Measurements from ENCODE around the gene KCP. TPM values are rescaled to one million over a fixed set of nuclear protein-coding genes. Genes with fewer than 3 reads are reported as not detected.

The KCP gene
- polyA plus RNA-seq, 1 donor, result 1.3 TPM

DNA sequence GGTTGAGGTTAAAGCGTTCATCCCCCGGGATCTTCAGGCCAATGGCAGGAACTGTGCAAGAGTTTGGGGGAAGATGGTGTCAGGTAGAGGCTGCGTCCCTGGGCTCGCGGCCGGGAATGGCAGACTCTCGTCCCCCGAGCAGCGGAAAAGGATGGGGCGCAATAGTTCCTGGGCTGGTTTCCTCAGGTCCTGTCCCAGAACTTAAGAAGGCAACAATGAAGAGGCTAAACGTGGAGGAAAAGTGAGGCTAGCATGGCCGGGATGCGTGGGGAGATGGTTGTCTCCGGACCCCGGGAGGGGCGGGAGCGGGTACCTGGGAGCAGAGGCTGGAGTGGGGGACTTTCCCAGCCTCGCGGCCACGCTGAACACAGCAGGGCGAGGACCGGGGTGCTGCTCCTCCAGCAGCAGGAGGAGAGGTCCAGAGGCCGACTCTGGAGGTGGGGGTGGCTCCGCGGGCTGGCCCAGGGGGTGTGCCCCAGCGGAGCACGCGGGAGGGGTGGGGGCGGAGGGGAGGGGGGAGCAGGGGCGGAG, 28.1 kb upstream of the KCP start:
- Histone ChIP-seq H3K4me1 (ENCODE audit: control insufficient read depth, insufficient read depth, low read length) (peaks cover 19% of the 10 kb centered on the region), H3K27me3 (ENCODE audit: control insufficient read depth, insufficient read depth, low read length) (peaks cover 20% of the 10 kb centered on the region), H3K4me3 (ENCODE audit: low read length) (peak overlapping the region; percentile 48), H3K9me3 (ENCODE audit: control insufficient read depth, low read depth, low read length) (no peaks in the 10 kb centered on the region), H3K36me3 (ENCODE audit: control insufficient read depth, insufficient read depth, low read length) (no peaks in the 10 kb centered on the region), H3K27ac (ENCODE audit: low read length) (no peak overlapping the region)
- no CpG with 5 or more reads among the region's 30 CpGs for WGBS (ENCODE audit: insufficient coverage, low lambda C conversion rate)
- peak; percentile 21 to 62 for DNase-seq

GRCh38 chr7:128937647-128938543, 27.4 kb upstream of the KCP start, which contains the start of gene IRF5:
TSS of gene IRF5 (plus strand) at chr7:128937927. CDS start at chr7:128942082, 4,155 bp downstream.
- H3K4me1 ChIP-seq (ENCODE audit: control insufficient read depth, insufficient read depth, low read length), result peaks cover 22% of the 10 kb centered on the region
- peak within 1 kb of the TSS; percentile 48 for H3K4me3 ChIP-seq (ENCODE audit: low read length)
- H3K27ac ChIP-seq (ENCODE audit: low read length), result no peak within 1 kb of the TSS
- peaks cover 20% of the 10 kb centered on the region for H3K27me3 ChIP-seq (ENCODE audit: control insufficient read depth, insufficient read depth, low read length)
- no peaks in the 10 kb centered on the region for H3K36me3 ChIP-seq (ENCODE audit: control insufficient read depth, insufficient read depth, low read length)
- peak; percentile 42 to 70 for DNase-seq
- no CpG with 5 or more reads among the region's 83 CpGs for WGBS (ENCODE audit: insufficient coverage, low lambda C conversion rate)
- H3K9me3 ChIP-seq (ENCODE audit: control insufficient read depth, low read depth, low read length), result no peaks in the 10 kb centered on the region

GRCh38 chr7:128937271-128937646, 26.8 kb upstream of the KCP start:
- Histone ChIP-seq H3K4me3 (ENCODE audit: low read length) (peak overlapping the region; percentile 1), H3K36me3 (ENCODE audit: control insufficient read depth, insufficient read depth, low read length) (no peaks in the 10 kb centered on the region), H3K27ac (ENCODE audit: low read length) (no peak overlapping the region), H3K27me3 (ENCODE audit: control insufficient read depth, insufficient read depth, low read length) (peaks cover 20% of the 10 kb centered on the region), H3K4me1 (ENCODE audit: control insufficient read depth, insufficient read depth, low read length) (peaks cover 22% of the 10 kb centered on the region), H3K9me3 (ENCODE audit: control insufficient read depth, low read depth, low read length) (no peaks in the 10 kb centered on the region)
- WGBS (ENCODE audit: insufficient coverage, low lambda C conversion rate), result 72% methylated on average over 4 of the region's 17 CpGs
- DNase-seq, result no peak

- DNase-seq, result no peak
- Histone ChIP-seq H3K4me3 (ENCODE audit: low read length) (no peak overlapping the region), H3K4me1 (ENCODE audit: control insufficient read depth, insufficient read depth, low read length) (peaks cover 22% of the 10 kb centered on the region), H3K27me3 (ENCODE audit: control insufficient read depth, insufficient read depth, low read length) (peaks cover 20% of the 10 kb centered on the region), H3K36me3 (ENCODE audit: control insufficient read depth, insufficient read depth, low read length) (no peaks in the 10 kb centered on the region), H3K27ac (ENCODE audit: low read length) (no peak overlapping the region), H3K9me3 (ENCODE audit: control insufficient read depth, low read depth, low read length) (no peaks in the 10 kb centered on the region)
- WGBS (ENCODE audit: insufficient coverage, low lambda C conversion rate), result 100% methylated on average over 1 of the region's 4 CpGs
Observed at GRCh38 chr7:128936798-128937197, 26.3 kb upstream of the KCP start.

GRCh38 chr7:128935342-128935730, 24.8 kb upstream of the KCP start:
- H3K27me3 ChIP-seq (ENCODE audit: control insufficient read depth, insufficient read depth, low read length), result peaks cover 20% of the 10 kb centered on the region
- H3K27ac ChIP-seq (ENCODE audit: low read length), result no peak overlapping the region
- H3K4me3 ChIP-seq (ENCODE audit: low read length), result no peak overlapping the region
- peaks cover 22% of the 10 kb centered on the region for H3K4me1 ChIP-seq (ENCODE audit: control insufficient read depth, insufficient read depth, low read length)
- H3K9me3 ChIP-seq (ENCODE audit: control insufficient read depth, low read depth, low read length), result no peaks in the 10 kb centered on the region
- DNase-seq, result no peak
- no CpG with 5 or more reads among the region's 6 CpGs for WGBS (ENCODE audit: insufficient coverage, low lambda C conversion rate)
- H3K36me3 ChIP-seq (ENCODE audit: control insufficient read depth, insufficient read depth, low read length), result no peaks in the 10 kb centered on the region

DNA sequence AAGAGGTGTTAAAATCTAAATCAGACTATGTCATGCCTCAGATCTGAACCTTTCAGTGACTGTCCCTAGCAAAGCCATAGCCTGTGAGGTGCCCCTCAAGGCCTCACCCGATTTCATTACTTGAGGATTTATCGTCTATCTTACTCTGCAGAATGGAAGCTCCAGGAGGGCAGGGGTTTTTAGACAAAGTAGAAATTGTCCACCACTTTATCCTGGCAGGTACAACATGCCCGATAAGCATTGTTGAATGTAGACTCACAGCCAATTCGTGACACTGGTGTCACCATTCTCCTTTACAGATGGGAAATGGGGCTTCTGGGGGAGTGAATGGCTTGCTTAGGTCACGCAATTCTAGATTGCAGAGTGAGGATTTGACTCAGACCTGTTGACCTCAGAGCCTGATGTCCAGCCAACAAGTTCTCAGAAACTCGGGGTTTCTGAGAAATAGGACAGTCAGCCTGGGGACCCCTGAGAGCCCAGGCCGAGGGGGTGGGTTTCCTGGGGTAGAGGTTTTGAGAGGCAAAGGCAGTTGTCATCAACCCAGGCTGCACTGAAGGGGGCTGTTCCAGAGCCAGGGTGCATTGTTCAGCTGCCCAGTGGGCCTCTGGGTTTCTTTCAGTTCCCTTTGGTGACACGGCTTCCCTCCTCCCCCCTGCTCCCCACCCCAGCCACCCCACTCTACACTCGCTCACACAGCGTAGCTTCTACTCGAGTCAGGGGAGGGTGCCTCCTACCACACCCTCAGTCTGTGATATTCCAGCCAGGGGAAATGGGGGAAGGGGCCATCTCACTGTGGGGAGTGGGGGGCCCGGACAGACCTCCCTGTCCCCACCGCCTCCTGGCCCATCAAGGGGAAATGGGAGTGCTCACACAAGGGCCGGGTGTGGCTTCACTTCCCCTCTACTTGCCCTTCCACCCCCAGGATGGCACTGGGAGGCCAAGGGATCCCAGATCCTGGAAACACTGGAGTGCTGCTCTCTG, 24.1 kb upstream of the KCP start:
- no peak for DNase-seq
- peaks cover 22% of the 10 kb centered on the region for H3K4me1 ChIP-seq (ENCODE audit: control insufficient read depth, insufficient read depth, low read length)
- H3K4me3 ChIP-seq (ENCODE audit: low read length), result no peak overlapping the region
- no peaks in the 10 kb centered on the region for H3K9me3 ChIP-seq (ENCODE audit: control insufficient read depth, low read depth, low read length)
- peaks cover 19% of the 10 kb centered on the region for H3K27me3 ChIP-seq (ENCODE audit: control insufficient read depth, insufficient read depth, low read length)
- no peaks in the 10 kb centered on the region for H3K36me3 ChIP-seq (ENCODE audit: control insufficient read depth, insufficient read depth, low read length)
- no CpG with 5 or more reads among the region's 14 CpGs for WGBS (ENCODE audit: insufficient coverage, low lambda C conversion rate)
- H3K27ac ChIP-seq (ENCODE audit: low read length), result no peak overlapping the region

DNA sequence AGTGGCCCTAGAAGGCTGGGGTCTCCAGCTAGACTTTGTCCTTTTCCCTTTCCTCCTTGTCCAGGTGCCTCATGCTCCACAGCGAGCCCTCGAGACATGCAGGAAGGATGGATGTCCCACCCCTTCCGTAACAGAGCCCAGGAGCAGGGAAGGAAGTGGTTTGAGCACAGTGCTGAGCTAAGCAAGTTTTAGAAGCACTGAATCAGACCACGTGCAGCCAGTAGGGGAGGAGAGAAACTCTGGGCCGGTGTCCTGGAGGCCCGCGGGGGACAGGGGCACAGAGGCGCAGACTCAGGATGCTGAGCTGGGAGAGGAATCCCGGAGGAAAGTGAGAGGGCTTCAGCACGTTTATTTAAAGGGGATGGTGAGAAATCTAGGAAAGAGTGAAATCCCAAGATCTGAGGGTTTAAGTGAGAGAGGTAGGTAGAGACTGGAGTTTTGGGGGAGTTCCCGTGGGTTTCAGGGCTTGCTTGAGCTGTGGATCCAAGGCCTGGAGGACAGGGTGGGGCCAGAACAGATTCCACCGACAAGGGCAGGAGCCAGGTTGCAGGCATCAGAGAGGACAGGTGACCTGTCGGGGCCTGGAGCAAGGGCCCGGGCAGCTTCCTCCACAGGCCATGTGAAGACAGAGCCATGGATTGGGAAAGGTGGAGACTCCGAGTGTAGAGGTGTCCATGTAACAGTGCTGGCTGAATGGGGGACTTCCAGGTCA, 22.8 kb upstream of the KCP start:
- Histone ChIP-seq H3K4me1 (ENCODE audit: control insufficient read depth, insufficient read depth, low read length) (peaks cover 22% of the 10 kb centered on the region), H3K4me3 (ENCODE audit: low read length) (no peak overlapping the region), H3K27me3 (ENCODE audit: control insufficient read depth, insufficient read depth, low read length) (peaks cover 8% of the 10 kb centered on the region), H3K27ac (ENCODE audit: low read length) (no peak overlapping the region), H3K36me3 (ENCODE audit: control insufficient read depth, insufficient read depth, low read length) (no peaks in the 10 kb centered on the region), H3K9me3 (ENCODE audit: control insufficient read depth, low read depth, low read length) (no peaks in the 10 kb centered on the region)
- peak in 1 of 2 donors; percentile 22 for DNase-seq
- no CpG with 5 or more reads among the region's 15 CpGs for WGBS (ENCODE audit: insufficient coverage, low lambda C conversion rate)

- no CpG with 5 or more reads among the region's 4 CpGs for WGBS (ENCODE audit: insufficient coverage, low lambda C conversion rate)
- no peak for DNase-seq
- Histone ChIP-seq H3K4me3 (ENCODE audit: low read length) (no peak overlapping the region), H3K9me3 (ENCODE audit: control insufficient read depth, low read depth, low read length) (no peaks in the 10 kb centered on the region), H3K27me3 (ENCODE audit: control insufficient read depth, insufficient read depth, low read length) (peaks cover 4% of the 10 kb centered on the region), H3K36me3 (ENCODE audit: control insufficient read depth, insufficient read depth, low read length) (no peaks in the 10 kb centered on the region), H3K4me1 (ENCODE audit: control insufficient read depth, insufficient read depth, low read length) (peaks cover 22% of the 10 kb centered on the region), H3K27ac (ENCODE audit: low read length) (no peak overlapping the region)
Observed at GRCh38 chr7:128932862-128933179, 22.3 kb upstream of the KCP start.

- no peaks in the 10 kb centered on the region for H3K36me3 ChIP-seq (ENCODE audit: control insufficient read depth, insufficient read depth, low read length)
- H3K4me1 ChIP-seq (ENCODE audit: control insufficient read depth, insufficient read depth, low read length), result peaks cover 22% of the 10 kb centered on the region
- no CpG with 5 or more reads among the region's 19 CpGs for WGBS (ENCODE audit: insufficient coverage, low lambda C conversion rate)
- DNase-seq, result no peak
- H3K4me3 ChIP-seq (ENCODE audit: low read length), result no peak overlapping the region
- H3K27me3 ChIP-seq (ENCODE audit: control insufficient read depth, insufficient read depth, low read length), result peaks cover under 1% of the 10 kb centered on the region
- H3K27ac ChIP-seq (ENCODE audit: low read length), result no peak overlapping the region
- no peaks in the 10 kb centered on the region for H3K9me3 ChIP-seq (ENCODE audit: control insufficient read depth, low read depth, low read length)
Observed at GRCh38 chr7:128931965-128932861, 21.7 kb upstream of the KCP start.

Measured in large intestine (tissue), 3 donors.